Sigmoid colon (tissue), 4 donors: ENCODE data around the gene BMP8B.
"Not testable (repeated sequence)": the region's sequence is repeated elsewhere in the genome, so short reads cannot be mapped to it uniquely, and the experiment has no call there.

Experiments used
- EP300 ChIP-seq, 4 donors: sonication (generic); formaldehyde crosslinking; IDR thresholded peaks; one replicate each; pipeline ENCODE4 v1.6.1; 2017; ENCODE audit warnings: antibody characterized with exemption in 4 of 4
- POLR2A ChIP-seq, 2 donors: fragments of 450-650 bp; IDR thresholded peaks; one replicate each; pipeline ENCODE4 v1.6.1; 2016; ENCODE audit warnings: antibody characterized with exemption in 2 of 2, mild to moderate bottlenecking in 2 of 2, moderate library complexity in 2 of 2
- TF ChIP-seq, protein P1 (sequence below), 4 experiments: fragments of 450-650 bp in 3 of 4; fragments of 200-600 bp in 1 of 4; IDR thresholded peaks; one replicate each; pipeline ENCODE4 v1.5.1; 2016 to 2019; ENCODE audit warnings: antibody characterized with exemption in 4 of 4, mild to moderate bottlenecking in 3 of 4, moderate library complexity in 2 of 4

DNA sequence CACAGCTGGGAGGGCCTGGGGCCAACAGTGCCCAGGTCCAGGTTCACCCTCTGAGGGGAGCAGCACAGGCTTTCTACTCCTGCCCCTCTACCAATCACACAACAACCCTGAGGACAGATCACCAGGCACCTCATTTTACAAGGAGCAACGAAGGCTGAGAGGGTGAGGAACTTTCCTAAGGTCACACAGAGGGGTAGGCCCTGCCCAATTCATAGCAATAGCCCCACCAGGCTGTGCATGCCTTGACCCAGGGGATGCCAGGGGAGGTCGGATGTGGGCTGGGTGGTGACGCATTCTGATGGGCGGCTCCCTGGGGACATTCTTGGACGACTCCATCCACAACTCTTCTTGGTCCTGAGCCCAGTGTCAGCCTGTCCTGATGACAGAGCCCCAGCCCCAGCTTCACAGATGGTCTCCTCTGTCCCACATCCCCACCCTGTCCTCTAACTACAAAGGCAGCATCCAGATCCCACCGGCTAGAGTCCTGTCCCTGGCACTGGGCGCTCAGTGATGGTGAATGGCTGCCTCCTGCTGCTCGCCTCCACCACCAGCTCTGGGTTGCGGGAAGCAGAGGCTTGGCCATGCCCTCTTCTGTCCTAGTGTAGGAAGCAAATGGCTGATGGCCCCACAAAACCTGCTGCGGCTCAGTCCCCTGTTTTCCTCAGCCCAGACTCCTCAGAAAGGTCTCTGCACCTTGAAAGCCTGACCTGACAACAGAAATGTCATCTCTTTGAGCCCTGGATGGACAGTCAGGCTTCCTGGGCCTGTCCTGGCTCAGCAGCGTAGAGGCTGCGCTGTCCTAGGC, 2.2 kb downstream of the BMP8B start:
- TF ChIP-seq POLR2A, EP300 (IDR thresholded peaks at IDR 0.05): not testable (repeated sequence)
- TF ChIP-seq, protein P1, sequence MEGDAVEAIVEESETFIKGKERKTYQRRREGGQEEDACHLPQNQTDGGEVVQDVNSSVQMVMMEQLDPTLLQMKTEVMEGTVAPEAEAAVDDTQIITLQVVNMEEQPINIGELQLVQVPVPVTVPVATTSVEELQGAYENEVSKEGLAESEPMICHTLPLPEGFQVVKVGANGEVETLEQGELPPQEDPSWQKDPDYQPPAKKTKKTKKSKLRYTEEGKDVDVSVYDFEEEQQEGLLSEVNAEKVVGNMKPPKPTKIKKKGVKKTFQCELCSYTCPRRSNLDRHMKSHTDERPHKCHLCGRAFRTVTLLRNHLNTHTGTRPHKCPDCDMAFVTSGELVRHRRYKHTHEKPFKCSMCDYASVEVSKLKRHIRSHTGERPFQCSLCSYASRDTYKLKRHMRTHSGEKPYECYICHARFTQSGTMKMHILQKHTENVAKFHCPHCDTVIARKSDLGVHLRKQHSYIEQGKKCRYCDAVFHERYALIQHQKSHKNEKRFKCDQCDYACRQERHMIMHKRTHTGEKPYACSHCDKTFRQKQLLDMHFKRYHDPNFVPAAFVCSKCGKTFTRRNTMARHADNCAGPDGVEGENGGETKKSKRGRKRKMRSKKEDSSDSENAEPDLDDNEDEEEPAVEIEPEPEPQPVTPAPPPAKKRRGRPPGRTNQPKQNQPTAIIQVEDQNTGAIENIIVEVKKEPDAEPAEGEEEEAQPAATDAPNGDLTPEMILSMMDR (IDR thresholded peaks at IDR 0.05): not testable (repeated sequence)
